ENCODE data around the gene ADAMTSL1. TPM values are rescaled to one million over a fixed set of nuclear protein-coding genes. Genes with fewer than 3 reads are reported as not detected.

Gene ADAMTSL1
- total and polyA plus RNA-seq, 2 donors (not counting 3 experiments of a cell fraction or from before 2014, with no cell fraction given) = 15.0 to 18.4 TPM

GRCh38 chr9:18893491-18893890, 419.5 kb downstream of the ADAMTSL1 start:
- H3K4me1 ChIP-seq (ENCODE audit: control insufficient read depth, extremely low read depth, insufficient read depth, low read length) = no peaks in the 10 kb centered on the region
- H3K27ac ChIP-seq (ENCODE audit: insufficient read depth, low read depth, low read length) = no peak overlapping the region
- FAIRE-seq (no peak), DNase-seq (ENCODE audit: low read depth, low spot score) (no peak)
- POLR2A ChIA-PET = no interaction called here
- H3K9me1 ChIP-seq (replicated peaks; ENCODE audit: control insufficient read depth, extremely low read depth, insufficient read depth, low read length) = no peaks in the 10 kb centered on the region
- CTCF ChIA-PET = interaction anchor here (0.6 kb wide), 1 partner anchor 50 kb away, joined by 4 read pairs; no protein-coding TSS in a partner anchor
- H3K9ac ChIP-seq (replicated peaks; ENCODE audit: extremely low read depth, insufficient read depth, low read length) = no peak overlapping the region
- H3K4me2 ChIP-seq (ENCODE audit: insufficient read depth, low read length) = no peak overlapping the region
- no peaks in the 10 kb centered on the region for H3K9me3 ChIP-seq (replicated peaks; ENCODE audit: control insufficient read depth, insufficient read depth, low read length)
- no peaks in the 10 kb centered on the region for H3K36me3 ChIP-seq (ENCODE audit: control insufficient read depth in 2 of 2, extremely low read depth in 1 of 2, insufficient read depth in 2 of 2, low read length in 2 of 2)
- intact Hi-C loops (cut with micrococcal nuclease) = no loop called here
- BruUV-seq (replicated peaks) = no TSS peak
- H3K79me2 ChIP-seq (ENCODE audit: control insufficient read depth, insufficient read depth, low read length) = no peaks in the 10 kb centered on the region
- H2AFZ ChIP-seq (ENCODE audit: low read depth, low read length) = no peak overlapping the region
- H3K4me3 ChIP-seq (replicated peaks in 1 of 3; ENCODE audit: insufficient read depth in 1 of 3, low read depth in 1 of 3, low read length in 3 of 3) = no peak overlapping the region
- TF ChIP-seq FOS (IDR thresholded peaks at IDR 0.05; ENCODE audit: borderline replicate concordance, insufficient read depth, low read length) (no peak), GATA2 (IDR thresholded peaks at IDR 0.05; ENCODE audit: insufficient read depth, insufficient read length, low read depth, low read length) (no peak)
- TF ChIP-seq, protein P1, sequence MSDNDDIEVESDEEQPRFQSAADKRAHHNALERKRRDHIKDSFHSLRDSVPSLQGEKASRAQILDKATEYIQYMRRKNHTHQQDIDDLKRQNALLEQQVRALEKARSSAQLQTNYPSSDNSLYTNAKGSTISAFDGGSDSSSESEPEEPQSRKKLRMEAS (IDR thresholded peaks at IDR 0.05; ENCODE audit: insufficient read depth, insufficient read length) = no peak
- dilution Hi-C loops (cut with MboI; ENCODE audit: extremely low pct_ligation_motif_present, low sequenced_read_pairs) = no loop called here
- no peaks in the 10 kb centered on the region for H3K27me3 ChIP-seq (ENCODE audit: control insufficient read depth in 2 of 2, insufficient read depth in 2 of 2, low read length in 2 of 2)
- no peaks in the 10 kb centered on the region for H4K20me1 ChIP-seq (replicated peaks; ENCODE audit: control insufficient read depth, extremely low read depth, insufficient read depth, low read length)

- ChIA-PET CTCF (no interaction called here), POLR2A (no interaction called here)
- FAIRE-seq = no peak
- no peaks in the 10 kb centered on the region for H3K79me2 ChIP-seq (ENCODE audit: control insufficient read depth, insufficient read depth, low read length)
- H3K27ac ChIP-seq (ENCODE audit: insufficient read depth, low read depth, low read length) = no peak overlapping the region
- H3K4me2 ChIP-seq (ENCODE audit: insufficient read depth, low read length) = no peak overlapping the region
- H4K20me1 ChIP-seq (replicated peaks; ENCODE audit: control insufficient read depth, extremely low read depth, insufficient read depth, low read length) = no peaks in the 10 kb centered on the region
- H3K36me3 ChIP-seq (ENCODE audit: control insufficient read depth in 2 of 2, extremely low read depth in 1 of 2, insufficient read depth in 2 of 2, low read length in 2 of 2) = no peaks in the 10 kb centered on the region
- H3K9me3 ChIP-seq (replicated peaks; ENCODE audit: control insufficient read depth, insufficient read depth, low read length) = no peaks in the 10 kb centered on the region
- intact Hi-C loops (cut with micrococcal nuclease) (no loop called here), dilution Hi-C loops (cut with MboI; ENCODE audit: extremely low pct_ligation_motif_present, low sequenced_read_pairs) (no loop called here)
- no peaks in the 10 kb centered on the region for H3K27me3 ChIP-seq (ENCODE audit: control insufficient read depth in 2 of 2, insufficient read depth in 2 of 2, low read length in 2 of 2)
- H3K4me1 ChIP-seq (ENCODE audit: control insufficient read depth, extremely low read depth, insufficient read depth, low read length) = no peaks in the 10 kb centered on the region
- BruUV-seq (replicated peaks) = no TSS peak
- H2AFZ ChIP-seq (ENCODE audit: low read depth, low read length) = no peak overlapping the region
- no peak overlapping the region for H3K9ac ChIP-seq (replicated peaks; ENCODE audit: extremely low read depth, insufficient read depth, low read length)
- H3K4me3 ChIP-seq (replicated peaks in 1 of 3; ENCODE audit: insufficient read depth in 1 of 3, low read depth in 1 of 3, low read length in 3 of 3) = no peak overlapping the region
- DNase-seq (ENCODE audit: low read depth, low spot score) = no peak
- no peaks in the 10 kb centered on the region for H3K9me1 ChIP-seq (replicated peaks; ENCODE audit: control insufficient read depth, extremely low read depth, insufficient read depth, low read length)
- TF ChIP-seq POLR2A (IDR thresholded peaks at IDR 0.05; ENCODE audit: low read depth, low read length) (no peak), FOS (IDR thresholded peaks at IDR 0.05; ENCODE audit: borderline replicate concordance, insufficient read depth, low read length) (no peak), EZH2 (IDR thresholded peaks at IDR 0.05; ENCODE audit: borderline replicate concordance, low read depth, low read length, severe bottlenecking) (no peak), GATA2 (IDR thresholded peaks at IDR 0.05; ENCODE audit: insufficient read depth, insufficient read length, low read depth, low read length) (no peak), JUN (IDR thresholded peaks at IDR 0.05; ENCODE audit: borderline replicate concordance, insufficient read depth, insufficient read length, low read depth) (no peak), POLR2AphosphoS5 (IDR thresholded peaks at IDR 0.05; ENCODE audit: insufficient read depth, low read depth, low read length) (no peak), CTCF (IDR thresholded peaks at IDR 0.05; ENCODE audit: extremely low read depth in 1 of 2, insufficient read depth in 1 of 2, low read depth in 1 of 2, low read length in 2 of 2) (no peak), MYC (IDR thresholded peaks at IDR 0.05; ENCODE audit: low read depth, low read length) (no peak)
- TF ChIP-seq, protein P1 (IDR thresholded peaks at IDR 0.05; ENCODE audit: insufficient read depth, insufficient read length) = no peak
Observed at GRCh38 chr9:18896004-18896403, 422.1 kb downstream of the ADAMTSL1 start.
